Gastrocnemius medialis (tissue), 4 donors: ENCODE results near the gene TK1.

Source experiments
- CTCF ChIP-seq, 5 experiments: fragments of 450-650 bp in 3 of 5; fragments of 200-600 bp in 2 of 5; sonication (generic) in 2 of 5; IDR thresholded peaks in 4 of 5; conservative IDR thresholded peaks in 1 of 5; 1 replicate in 4 of 5; 2 replicates in 1 of 5; pipeline ENCODE4 v1.5.1; 2016 to 2019; ENCODE audit warnings: antibody characterized with exemption in 5 of 5, mild to moderate bottlenecking in 3 of 5, moderate library complexity in 3 of 5
- POLR2A ChIP-seq, 2 donors: fragments of 450-650 bp; IDR thresholded peaks; one replicate each; pipeline ENCODE4 v1.6.1; 2017; ENCODE audit warnings: antibody characterized with exemption in 2 of 2, mild to moderate bottlenecking in 2 of 2, moderate library complexity in 2 of 2

GRCh38 chr17:78168903-78169793 lies 17.7 kb downstream of the TK1 start:
- TF ChIP-seq CTCF (IDR thresholded peaks at IDR 0.05 in 4 of 5, conservative IDR thresholded peaks at IDR 0.05 in 1 of 5) (no peak), POLR2A (IDR thresholded peaks at IDR 0.05) (no peak)
